HUES6 (cell line): Measurements from ENCODE around the gene COX8A.

Experiments used
- H3K27ac ChIP-seq: 2 replicates; pipeline ENCODE4 v1.7.0; 2013; ENCODE audit warnings: low read depth, mild to moderate bottlenecking, low read length, inconsistent platforms
- H3K27me3 ChIP-seq: 2 replicates; pipeline ENCODE4 v1.6.1; 2013; ENCODE audit warnings: low read length; ENCODE audit not compliant: control insufficient read depth, insufficient read depth
- H3K36me3 ChIP-seq: 2 replicates; pipeline ENCODE4 v1.6.1; 2013; ENCODE audit warnings: low read length; ENCODE audit not compliant: control insufficient read depth, insufficient read depth
- H3K4me1 ChIP-seq: 2 replicates; pipeline ENCODE4 v1.6.1; 2013; ENCODE audit warnings: low read length; ENCODE audit not compliant: control insufficient read depth, insufficient read depth
- H3K4me3 ChIP-seq: 2 replicates; pipeline ENCODE4 v1.5.1; 2013; ENCODE audit warnings: low read depth, low read length
- H3K9ac ChIP-seq: one replicate; pipeline ENCODE4 v1.6.1; 2013; ENCODE audit warnings: mild to moderate bottlenecking, low read length
- H3K9me3 ChIP-seq: 2 replicates; pipeline ENCODE4 v1.6.1; 2013; ENCODE audit warnings: low read depth, low read length; ENCODE audit not compliant: control insufficient read depth, insufficient read depth

COX8A gene

GRCh38 chr11:63997104-63997700 lies 22.8 kb downstream of the COX8A start:
- Histone ChIP-seq H3K27ac (no peak overlapping the region), H3K9ac (no peak overlapping the region), H3K36me3 (peaks cover 46% of the 10 kb centered on the region), H3K27me3 (peaks cover 17% of the 10 kb centered on the region), H3K9me3 (no peaks in the 10 kb centered on the region), H3K4me3 (no peak overlapping the region), H3K4me1 (peaks cover 14% of the 10 kb centered on the region; the same call in 1 of the 2 replicates)

- Histone ChIP-seq H3K9me3 (no peaks in the 10 kb centered on the region), H3K27me3 (peaks cover 23% of the 10 kb centered on the region), H3K27ac (no peak overlapping the region), H3K36me3 (peaks cover 45% of the 10 kb centered on the region), H3K4me3 (peak overlapping the region; percentile 65; the same call in 1 of the 2 replicates), H3K9ac (no peak overlapping the region), H3K4me1 (peaks cover 14% of the 10 kb centered on the region; the same call in 1 of the 2 replicates)
These were observed 23.4 kb downstream of the COX8A start for GRCh38 chr11:63997801-63998337.

DNA sequence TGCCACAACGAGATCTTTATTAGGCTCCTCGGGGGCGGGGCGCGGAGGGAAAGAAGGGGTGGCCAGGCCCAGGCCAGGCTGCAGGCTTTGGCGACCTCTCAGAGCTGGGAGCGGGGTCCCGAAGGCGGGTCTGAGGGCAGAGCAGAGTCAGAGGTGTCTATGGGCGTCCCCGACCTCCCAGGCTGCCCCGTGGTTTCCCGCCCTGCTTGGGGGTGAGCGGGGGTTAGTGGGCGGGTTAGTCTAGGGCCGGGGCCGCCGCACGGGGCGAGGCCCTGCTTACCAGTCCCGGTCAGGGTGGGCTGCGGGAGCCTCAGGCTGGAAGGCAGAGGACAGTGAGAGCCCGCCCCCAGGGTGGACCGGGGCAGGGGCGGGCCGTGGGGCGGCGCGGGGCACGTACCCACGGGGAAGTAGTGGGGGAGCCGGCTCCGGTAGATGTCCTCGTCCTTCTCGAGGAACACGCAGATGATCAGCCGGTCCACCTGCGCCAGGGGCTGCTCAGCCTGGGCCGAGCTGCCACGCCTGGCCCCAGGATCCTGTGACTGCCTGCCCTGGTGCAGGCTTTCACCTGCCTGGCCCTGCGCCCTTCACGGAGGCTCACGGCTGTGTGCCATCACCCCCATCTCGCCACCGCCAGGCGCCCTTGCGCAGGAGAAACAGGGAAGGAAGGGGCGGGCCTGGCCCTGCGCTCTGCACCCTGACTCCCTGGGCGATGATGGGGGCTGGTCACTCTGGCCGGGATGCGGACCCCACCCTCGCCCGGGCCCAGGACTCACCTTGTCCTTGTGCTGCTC lies 24.3 kb downstream of the COX8A start:
- peak overlapping the region; percentile 49 for H3K9ac ChIP-seq
- H3K4me3 ChIP-seq = peak overlapping the region; percentile 65
- H3K9me3 ChIP-seq = no peaks in the 10 kb centered on the region
- H3K4me1 ChIP-seq = peaks cover 14% of the 10 kb centered on the region; the same call in 1 of the 2 replicates
- peaks cover 32% of the 10 kb centered on the region for H3K27me3 ChIP-seq
- no peak overlapping the region for H3K27ac ChIP-seq
- H3K36me3 ChIP-seq = peaks cover 38% of the 10 kb centered on the region

GRCh38 chr11:63999349-64000025 lies 25.1 kb downstream of the COX8A start:
- peaks cover 14% of the 10 kb centered on the region; the same call in 1 of the 2 replicates for H3K4me1 ChIP-seq
- H3K27me3 ChIP-seq = peaks cover 35% of the 10 kb centered on the region
- H3K9me3 ChIP-seq = no peaks in the 10 kb centered on the region
- peak overlapping the region; percentile 8 for H3K9ac ChIP-seq
- H3K4me3 ChIP-seq = peak overlapping the region; percentile 65
- H3K27ac ChIP-seq = no peak overlapping the region
- H3K36me3 ChIP-seq = peaks cover 36% of the 10 kb centered on the region

- Histone ChIP-seq H3K9ac (peak overlapping the region; percentile 8), H3K4me1 (peaks cover 14% of the 10 kb centered on the region; the same call in 1 of the 2 replicates), H3K27me3 (peaks cover 36% of the 10 kb centered on the region), H3K9me3 (no peaks in the 10 kb centered on the region), H3K36me3 (peaks cover 30% of the 10 kb centered on the region), H3K4me3 (peak overlapping the region; percentile 65), H3K27ac (no peak overlapping the region)
These were observed 25.8 kb downstream of the COX8A start for GRCh38 chr11:64000026-64000739.

DNA sequence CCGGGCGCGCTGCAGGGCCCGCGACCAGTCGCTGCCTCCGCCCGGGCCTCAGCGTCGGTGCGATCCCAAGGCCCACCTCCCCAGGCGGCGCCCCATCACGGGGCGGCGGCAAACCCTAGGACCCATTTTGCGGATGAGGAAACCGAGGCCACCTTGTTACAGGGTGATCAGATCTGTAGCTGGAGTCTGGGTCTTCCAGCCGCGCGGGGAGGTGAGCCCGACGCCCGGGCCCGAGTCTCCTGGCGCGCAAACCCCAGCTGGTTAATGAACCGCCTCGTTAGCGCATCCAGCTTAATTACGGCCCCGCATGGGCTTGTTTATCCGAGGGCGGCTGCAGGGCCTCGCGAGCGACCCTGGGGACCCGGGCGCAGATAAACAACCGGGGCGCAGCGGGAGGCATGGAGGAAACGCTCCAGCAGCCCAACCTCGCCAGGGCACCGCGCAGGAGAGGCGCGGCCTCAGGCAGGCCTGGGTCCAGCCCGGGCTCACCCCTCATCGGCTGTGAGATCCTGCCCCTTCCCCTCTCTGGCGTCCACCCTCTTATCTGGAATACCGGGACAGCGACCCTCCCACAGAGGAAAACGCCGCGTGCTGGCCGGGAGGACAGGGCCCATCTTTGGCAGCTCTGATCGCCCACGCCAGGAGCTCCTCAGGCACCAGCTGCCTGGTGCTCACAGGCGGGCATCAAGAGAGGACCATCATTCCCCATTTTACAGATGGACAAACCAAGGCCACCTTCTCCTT lies 26.5 kb downstream of the COX8A start:
- Histone ChIP-seq H3K9me3 (no peaks in the 10 kb centered on the region), H3K36me3 (peaks cover 24% of the 10 kb centered on the region), H3K27me3 (peaks cover 43% of the 10 kb centered on the region), H3K4me1 (peaks cover 14% of the 10 kb centered on the region; the same call in 1 of the 2 replicates), H3K4me3 (peak overlapping the region; percentile 47; the same call in 1 of the 2 replicates), H3K27ac (no peak overlapping the region), H3K9ac (no peak overlapping the region)

- Histone ChIP-seq H3K4me1 (peaks cover 15% of the 10 kb centered on the region), H3K9ac (no peak overlapping the region), H3K4me3 (no peak overlapping the region), H3K27me3 (peaks cover 52% of the 10 kb centered on the region), H3K36me3 (peaks cover 15% of the 10 kb centered on the region), H3K9me3 (no peaks in the 10 kb centered on the region), H3K27ac (no peak overlapping the region)
These were observed 27.3 kb downstream of the COX8A start for GRCh38 chr11:64001484-64002420.

GRCh38 chr11:64003807-64004589 lies 29.6 kb downstream of the COX8A start:
- H3K36me3 ChIP-seq = no peaks in the 10 kb centered on the region
- no peak overlapping the region for H3K27ac ChIP-seq
- H3K9ac ChIP-seq = no peak overlapping the region
- H3K4me1 ChIP-seq = peaks cover 16% of the 10 kb centered on the region
- peaks cover 74% of the 10 kb centered on the region for H3K27me3 ChIP-seq
- H3K9me3 ChIP-seq = no peaks in the 10 kb centered on the region
- H3K4me3 ChIP-seq = no peak overlapping the region

DNA sequence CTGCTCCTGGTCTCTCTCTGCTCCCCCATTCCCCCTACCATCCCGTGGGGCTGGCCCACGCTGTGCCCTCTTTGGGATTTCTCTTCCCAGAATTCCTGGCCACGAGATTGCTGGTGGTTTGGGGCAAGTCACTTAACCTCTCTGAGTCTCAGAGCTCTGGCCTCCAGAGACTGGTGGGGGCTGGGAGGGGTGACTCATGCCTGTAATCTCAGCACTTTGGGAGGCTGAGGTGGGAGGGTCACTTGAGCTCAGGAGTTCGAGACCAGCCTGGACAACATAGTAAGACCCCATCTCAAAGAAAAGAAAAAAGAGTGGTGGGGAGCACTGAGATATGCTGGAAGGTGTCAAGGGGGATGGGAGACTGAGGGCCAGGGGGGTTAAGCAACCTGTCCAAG lies 30.2 kb downstream of the COX8A start:
- H3K27me3 ChIP-seq = peaks cover 80% of the 10 kb centered on the region
- H3K4me1 ChIP-seq = peaks cover 17% of the 10 kb centered on the region
- no peaks in the 10 kb centered on the region for H3K9me3 ChIP-seq
- H3K4me3 ChIP-seq = no peak overlapping the region
- H3K9ac ChIP-seq = no peak overlapping the region
- no peak overlapping the region for H3K27ac ChIP-seq
- no peaks in the 10 kb centered on the region for H3K36me3 ChIP-seq
